Prostate gland (tissue), 2 donors: ENCODE results near the gene ECHS1.

Source experiments
- CTCF ChIP-seq, 4 experiments: fragments of 200-600 bp in 2 of 4; fragments of 450-650 bp in 2 of 4; sonication (generic) in 2 of 4; IDR thresholded peaks; 1 replicate in 3 of 4; 2 replicates in 1 of 4; pipeline ENCODE4 v1.5.1; 2016 to 2019; ENCODE audit warnings: antibody characterized with exemption in 4 of 4, mild to moderate bottlenecking in 2 of 4, moderate library complexity in 2 of 4
- POLR2A ChIP-seq: fragments of 450-650 bp; IDR thresholded peaks from one replicate; pipeline ENCODE4 v1.6.1; 2016; ENCODE audit warnings: antibody characterized with exemption, mild to moderate bottlenecking
- POLR2AphosphoS5 ChIP-seq: sonication (generic); formaldehyde crosslinking; IDR thresholded peaks from one replicate; pipeline ENCODE4 v1.6.1; 2017; ENCODE audit warnings: antibody characterized with exemption

GRCh38 chr10:133314911-133315310, 58.2 kb downstream of the ECHS1 start:
- TF ChIP-seq CTCF (IDR thresholded peaks at IDR 0.05): no peak
- TF ChIP-seq POLR2AphosphoS5: no peak
- no peak for TF ChIP-seq POLR2A
